Measurements from ENCODE around the gene EIF4G2.

The EIF4G2 gene

GRCh38 chr11:10806206-10806605 is 2.5 kb downstream of the EIF4G2 start:
- Histone ChIP-seq H3K9ac (ENCODE audit: low read length) (no peak overlapping the region), H3K9me2 (ENCODE audit: low read depth, low read length) (no peaks in the 10 kb centered on the region), H2AFZ (ENCODE audit: low read length) (no peak overlapping the region), H3K27me3 (ENCODE audit: insufficient read depth, low read length) (no peaks in the 10 kb centered on the region), H3K27ac (ENCODE audit: low read depth, low read length, poor library complexity, severe bottlenecking) (no peak overlapping the region), H4K20me1 (ENCODE audit: insufficient read depth, low read length) (no peaks in the 10 kb centered on the region), H3K4me2 (ENCODE audit: low read length) (0 out of 2 replicates have a peak overlapping the region, but pooled peaks have one; percentile 97), H3K36me3 (ENCODE audit: insufficient read depth, low read length) (peaks cover 72% of the 10 kb centered on the region), H3F3A (ENCODE audit: insufficient read depth, low read length) (0 out of 2 replicates have a peak, but pooled peaks cover 3% of the 10 kb centered on the region), H3K4me3 (ENCODE audit: low read depth, low read length, poor library complexity, severe bottlenecking) (no peak overlapping the region), H3K4me1 (ENCODE audit: insufficient read depth, low read length, severe bottlenecking) (peaks cover 22% of the 10 kb centered on the region), H3K79me2 (ENCODE audit: insufficient read depth, low read length) (peaks cover 18% of the 10 kb centered on the region), H3K9me3 (ENCODE audit: low read length) (no peaks in the 10 kb centered on the region)
- TF ChIP-seq CTCF (IDR thresholded peaks at IDR 0.05; ENCODE audit: low read length) (no peak), EZH2 (IDR thresholded peaks at IDR 0.05; ENCODE audit: borderline replicate concordance, low read length) (no peak)

- Histone ChIP-seq H3K9me3 (ENCODE audit: low read length) (no peaks in the 10 kb centered on the region), H3K4me2 (ENCODE audit: low read length) (no peak overlapping the region), H3K27me3 (ENCODE audit: insufficient read depth, low read length) (no peaks in the 10 kb centered on the region), H3F3A (ENCODE audit: insufficient read depth, low read length) (0 out of 2 replicates have a peak, but pooled peaks cover 3% of the 10 kb centered on the region), H3K4me1 (ENCODE audit: insufficient read depth, low read length, severe bottlenecking) (peaks cover 22% of the 10 kb centered on the region), H3K4me3 (ENCODE audit: low read depth, low read length, poor library complexity, severe bottlenecking) (no peak overlapping the region), H3K79me2 (ENCODE audit: insufficient read depth, low read length) (peaks cover 18% of the 10 kb centered on the region), H3K27ac (ENCODE audit: low read depth, low read length, poor library complexity, severe bottlenecking) (no peak overlapping the region), H4K20me1 (ENCODE audit: insufficient read depth, low read length) (no peaks in the 10 kb centered on the region), H3K9ac (ENCODE audit: low read length) (no peak overlapping the region), H2AFZ (ENCODE audit: low read length) (no peak overlapping the region), H3K9me2 (ENCODE audit: low read depth, low read length) (no peaks in the 10 kb centered on the region), H3K36me3 (ENCODE audit: insufficient read depth, low read length) (peaks cover 76% of the 10 kb centered on the region)
- TF ChIP-seq EZH2 (IDR thresholded peaks at IDR 0.05; ENCODE audit: borderline replicate concordance, low read length) (no peak), CTCF (IDR thresholded peaks at IDR 0.05; ENCODE audit: low read length) (no peak)
Measured at GRCh38 chr11:10805741-10806140, 3.0 kb downstream of the EIF4G2 start.

- H2AFZ ChIP-seq (ENCODE audit: low read length): no peak overlapping the region
- no peak overlapping the region for H3K4me2 ChIP-seq (ENCODE audit: low read length)
- peaks cover 9% of the 10 kb centered on the region for H3K4me1 ChIP-seq (ENCODE audit: insufficient read depth, low read length, severe bottlenecking)
- peaks cover 8% of the 10 kb centered on the region; the same call in 1 of the 2 replicates for H3F3A ChIP-seq (ENCODE audit: insufficient read depth, low read length)
- TF ChIP-seq EZH2 (IDR thresholded peaks at IDR 0.05; ENCODE audit: borderline replicate concordance, low read length): no peak
- TF ChIP-seq CTCF (IDR thresholded peaks at IDR 0.05; ENCODE audit: low read length): no peak
- no peak overlapping the region for H3K4me3 ChIP-seq (ENCODE audit: low read depth, low read length, poor library complexity, severe bottlenecking)
- peaks cover 18% of the 10 kb centered on the region for H3K79me2 ChIP-seq (ENCODE audit: insufficient read depth, low read length)
- H3K9me3 ChIP-seq (ENCODE audit: low read length): no peaks in the 10 kb centered on the region
- no peak overlapping the region for H3K9ac ChIP-seq (ENCODE audit: low read length)
- H3K27me3 ChIP-seq (ENCODE audit: insufficient read depth, low read length): no peaks in the 10 kb centered on the region
- H3K9me2 ChIP-seq (ENCODE audit: low read depth, low read length): no peaks in the 10 kb centered on the region
- H3K27ac ChIP-seq (ENCODE audit: low read depth, low read length, poor library complexity, severe bottlenecking): no peak overlapping the region
- peaks cover 97% of the 10 kb centered on the region for H3K36me3 ChIP-seq (ENCODE audit: insufficient read depth, low read length)
- no peaks in the 10 kb centered on the region for H4K20me1 ChIP-seq (ENCODE audit: insufficient read depth, low read length)
Measured at GRCh38 chr11:10803676-10804075, 5.0 kb downstream of the EIF4G2 start.

Measured in OCI-LY1 (cell line).